ENCODE measurements around the gene TLX2. TPM values are rescaled to one million over a fixed set of nuclear protein-coding genes. Genes with fewer than 3 reads are reported as not detected.

The TLX2 gene
- total RNA-seq, 1 experiment from 2014 or later, result not detected

Other genes starting within 250 kb of the TLX2 start
- gene SLC4A5, start 171.0 kb upstream of the TLX2 start, total RNA-seq (2014; rRNA removed; shearing (Covaris generic)), result 0.08 TPM in 1 of 2 replicates, not detected in the other
- gene DCTN1, start 134.1 kb upstream of the TLX2 start, total RNA-seq (2014; rRNA removed; shearing (Covaris generic)), result 95.2 and 136 TPM in 2 replicates
- 0.34 and 1.3 TPM in 2 replicates for gene C2orf81, start 92.8 kb upstream of the TLX2 start, total RNA-seq (2014; rRNA removed; shearing (Covaris generic))
- 13.8 and 15.2 TPM in 2 replicates for gene WDR54, start 92.7 kb upstream of the TLX2 start, total RNA-seq (2014; rRNA removed; shearing (Covaris generic))
- 5.6 and 8.7 TPM in 2 replicates for gene RTKN, start 72.5 kb upstream of the TLX2 start, total RNA-seq (2014; rRNA removed; shearing (Covaris generic))
- 10.1 and 14.0 TPM in 2 replicates for gene INO80B, start 59.4 kb upstream of the TLX2 start, total RNA-seq (2014; rRNA removed; shearing (Covaris generic))
- gene WBP1, start 56.0 kb upstream of the TLX2 start, total RNA-seq (2014; rRNA removed; shearing (Covaris generic)), result 36.1 and 39.6 TPM in 2 replicates
- gene MOGS, start 49.1 kb upstream of the TLX2 start, total RNA-seq (2014; rRNA removed; shearing (Covaris generic)), result 38.7 and 41.2 TPM in 2 replicates
- 30.4 and 55.7 TPM in 2 replicates for gene MRPL53, start 41.8 kb upstream of the TLX2 start, total RNA-seq (2014; rRNA removed; shearing (Covaris generic))
- 5.4 and 12.4 TPM in 2 replicates for gene CCDC142, start 31.5 kb upstream of the TLX2 start, total RNA-seq (2014; rRNA removed; shearing (Covaris generic))
- gene TTC31, start 31.4 kb upstream of the TLX2 start, total RNA-seq (2014; rRNA removed; shearing (Covaris generic)), result 19.8 and 22.9 TPM in 2 replicates
- gene LBX2, start 14.8 kb upstream of the TLX2 start, total RNA-seq (2014; rRNA removed; shearing (Covaris generic)), result 0.18 and 1.6 TPM in 2 replicates
- 15.8 and 19.3 TPM in 2 replicates for gene PCGF1, start 6.8 kb upstream of the TLX2 start, total RNA-seq (2014; rRNA removed; shearing (Covaris generic))
- gene DQX1, start 11.8 kb downstream of the TLX2 start, total RNA-seq (2014; rRNA removed; shearing (Covaris generic)), result not detected in 2 replicates
- gene AUP1, start 15.3 kb downstream of the TLX2 start, total RNA-seq (2014; rRNA removed; shearing (Covaris generic)), result 88.4 and 151 TPM in 2 replicates
- 28.3 and 36.8 TPM in 2 replicates for gene HTRA2, start 15.5 kb downstream of the TLX2 start, total RNA-seq (2014; rRNA removed; shearing (Covaris generic))
- 10.4 and 14.8 TPM in 2 replicates for gene LOXL3, start 39.5 kb downstream of the TLX2 start, total RNA-seq (2014; rRNA removed; shearing (Covaris generic))
- gene DOK1, start 40.3 kb downstream of the TLX2 start, total RNA-seq (2014; rRNA removed; shearing (Covaris generic)), result 13.6 and 14.4 TPM in 2 replicates
- gene M1AP, start 133.9 kb downstream of the TLX2 start, total RNA-seq (2014; rRNA removed; shearing (Covaris generic)), result not detected in 2 replicates
- 8.1 and 8.3 TPM in 2 replicates for gene SEMA4F, start 139.8 kb downstream of the TLX2 start, total RNA-seq (2014; rRNA removed; shearing (Covaris generic))